ENCODE measurements around the gene POLR2M.

POLR2M gene

GRCh38 chr15:57738734-57739237 lies 32.3 kb downstream of the POLR2M start:
- Histone ChIP-seq H3K27me3 (replicated peaks; ENCODE audit: control insufficient read depth, insufficient read depth, low read length) (no peaks in the 10 kb centered on the region), H3K36me3 (ENCODE audit: control insufficient read depth, insufficient read depth, low read length) (no peaks in the 10 kb centered on the region), H3K4me3 (replicated peaks; ENCODE audit: low read depth, low read length) (no peak overlapping the region)
- DNase-seq (ENCODE audit: extremely low read depth, insufficient read length), result no peak
- no peak for TF ChIP-seq CTCF (IDR thresholded peaks at IDR 0.05; ENCODE audit: insufficient read depth, low read length, poor library complexity, severe bottlenecking)

GRCh38 chr15:57740048-57740447 lies 33.5 kb downstream of the POLR2M start:
- Histone ChIP-seq H3K27me3 (replicated peaks; ENCODE audit: control insufficient read depth, insufficient read depth, low read length) (no peaks in the 10 kb centered on the region), H3K4me3 (replicated peaks; ENCODE audit: low read depth, low read length) (no peak overlapping the region), H3K36me3 (ENCODE audit: control insufficient read depth, insufficient read depth, low read length) (no peaks in the 10 kb centered on the region)
- no peak for DNase-seq (ENCODE audit: extremely low read depth, insufficient read length)
- no peak for TF ChIP-seq CTCF (IDR thresholded peaks at IDR 0.05; ENCODE audit: insufficient read depth, low read length, poor library complexity, severe bottlenecking)

GRCh38 chr15:57741089-57741488 lies 34.6 kb downstream of the POLR2M start:
- Histone ChIP-seq H3K4me3 (replicated peaks; ENCODE audit: low read depth, low read length) (no peak overlapping the region), H3K36me3 (ENCODE audit: control insufficient read depth, insufficient read depth, low read length) (no peaks in the 10 kb centered on the region), H3K27me3 (replicated peaks; ENCODE audit: control insufficient read depth, insufficient read depth, low read length) (no peaks in the 10 kb centered on the region; the same call in 1 of the 2 replicates)
- TF ChIP-seq CTCF (IDR thresholded peaks at IDR 0.05; ENCODE audit: insufficient read depth, low read length, poor library complexity, severe bottlenecking), result no peak
- DNase-seq (ENCODE audit: extremely low read depth, insufficient read length), result no peak

- H3K27me3 ChIP-seq (replicated peaks; ENCODE audit: control insufficient read depth, insufficient read depth, low read length), result no peaks in the 10 kb centered on the region; the same call in 1 of the 2 replicates
- no peak for DNase-seq (ENCODE audit: extremely low read depth, insufficient read length)
Measured at GRCh38 chr15:57743424-57743823, 36.9 kb downstream of the POLR2M start.

GRCh38 chr15:57746786-57747185 lies 40.3 kb downstream of the POLR2M start:
- H3K36me3 ChIP-seq (ENCODE audit: control insufficient read depth, insufficient read depth, low read length), result no peaks in the 10 kb centered on the region
- H3K27me3 ChIP-seq (replicated peaks; ENCODE audit: control insufficient read depth, insufficient read depth, low read length), result no peaks in the 10 kb centered on the region; the same call in 1 of the 2 replicates
- no peak for DNase-seq (ENCODE audit: extremely low read depth, insufficient read length)
- TF ChIP-seq CTCF (IDR thresholded peaks at IDR 0.05; ENCODE audit: insufficient read depth, low read length, poor library complexity, severe bottlenecking), result no peak
- H3K4me3 ChIP-seq (replicated peaks; ENCODE audit: low read depth, low read length), result no peak overlapping the region

More at GRCh38 chr15:57743424-57743823, 36.9 kb downstream of the POLR2M start:
- Histone ChIP-seq H3K36me3 (ENCODE audit: control insufficient read depth, insufficient read depth, low read length) (no peaks in the 10 kb centered on the region), H3K4me3 (replicated peaks; ENCODE audit: low read depth, low read length) (no peak overlapping the region)
- TF ChIP-seq CTCF (IDR thresholded peaks at IDR 0.05; ENCODE audit: insufficient read depth, low read length, poor library complexity, severe bottlenecking), result peak; percentile 23

Measured in GM06990 (cell line).